GM21447 (cell line): Measurements from ENCODE around the gene NLRP7.

Experiments used
- ATAC-seq: cut with Tn5 transposase; IDR thresholded peaks from one replicate; pipeline ENCODE4 v1.9.1; 2021; ENCODE audit not compliant: unreplicated experiment

Gene NLRP7

DNA sequence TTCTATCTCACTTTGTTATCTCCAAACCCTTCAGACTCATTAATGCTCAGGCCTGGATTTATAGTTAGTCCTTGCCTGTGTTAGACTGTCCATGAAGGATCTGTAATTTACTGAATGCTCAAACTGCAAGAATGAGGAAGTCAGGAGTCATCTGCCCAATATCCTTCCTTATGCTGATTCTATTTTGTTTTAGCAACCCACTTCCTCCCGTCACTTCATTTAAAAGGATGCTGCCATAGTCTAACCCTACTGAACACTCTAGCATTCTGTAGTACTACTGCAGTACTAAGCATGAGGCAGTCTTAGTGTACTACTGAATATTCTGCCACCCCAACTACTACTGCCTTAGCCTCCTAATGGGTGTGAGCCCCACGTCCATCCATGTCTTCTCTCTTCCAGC lies 71.8 kb downstream of the NLRP7 start:
- no peak for ATAC-seq

- no peak for ATAC-seq
These were observed 73.3 kb downstream of the NLRP7 start, which contains the start of gene FCAR for GRCh38 chr19:54873990-54874389. Gene FCAR, plus strand, starts transcription at chr19:54874235. Its CDS starts 55 bp downstream, at chr19:54874290.
